ENCODE data around the gene NUCKS1.
"Not testable (repeated sequence)": the region's sequence is repeated elsewhere in the genome, so short reads cannot be mapped to it uniquely, and the experiment has no call there.

Gene NUCKS1

DNA sequence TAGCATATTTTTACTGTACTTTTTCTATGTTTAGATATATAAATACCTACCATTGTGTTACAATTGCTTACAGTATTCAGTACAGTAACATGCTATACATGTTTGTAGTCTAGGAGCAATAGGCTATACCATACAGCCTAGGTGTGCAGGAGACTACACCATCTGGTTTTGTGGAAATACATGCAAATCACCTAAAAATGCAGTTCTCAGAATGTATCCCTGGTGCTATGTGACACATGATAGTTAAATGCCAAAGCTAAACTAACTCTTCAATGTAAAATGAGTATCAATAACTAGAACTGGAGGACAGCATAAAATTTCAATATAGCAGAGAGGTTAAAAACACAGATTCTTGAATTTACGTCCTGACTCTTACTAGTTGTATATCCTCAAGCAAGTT is 14.8 kb downstream of the NUCKS1 start:
- TF ChIP-seq POLR2A (IDR thresholded peaks at IDR 0.05; ENCODE audit: extremely low read depth, insufficient read length) (no peak), MYC (IDR thresholded peaks at IDR 0.05; ENCODE audit: low read depth, low read length) (no peak)
- TF ChIP-seq, protein P1, sequence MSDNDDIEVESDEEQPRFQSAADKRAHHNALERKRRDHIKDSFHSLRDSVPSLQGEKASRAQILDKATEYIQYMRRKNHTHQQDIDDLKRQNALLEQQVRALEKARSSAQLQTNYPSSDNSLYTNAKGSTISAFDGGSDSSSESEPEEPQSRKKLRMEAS (IDR thresholded peaks at IDR 0.05; ENCODE audit: low read depth, low read length), result no peak
- TF ChIP-seq, protein P2, sequence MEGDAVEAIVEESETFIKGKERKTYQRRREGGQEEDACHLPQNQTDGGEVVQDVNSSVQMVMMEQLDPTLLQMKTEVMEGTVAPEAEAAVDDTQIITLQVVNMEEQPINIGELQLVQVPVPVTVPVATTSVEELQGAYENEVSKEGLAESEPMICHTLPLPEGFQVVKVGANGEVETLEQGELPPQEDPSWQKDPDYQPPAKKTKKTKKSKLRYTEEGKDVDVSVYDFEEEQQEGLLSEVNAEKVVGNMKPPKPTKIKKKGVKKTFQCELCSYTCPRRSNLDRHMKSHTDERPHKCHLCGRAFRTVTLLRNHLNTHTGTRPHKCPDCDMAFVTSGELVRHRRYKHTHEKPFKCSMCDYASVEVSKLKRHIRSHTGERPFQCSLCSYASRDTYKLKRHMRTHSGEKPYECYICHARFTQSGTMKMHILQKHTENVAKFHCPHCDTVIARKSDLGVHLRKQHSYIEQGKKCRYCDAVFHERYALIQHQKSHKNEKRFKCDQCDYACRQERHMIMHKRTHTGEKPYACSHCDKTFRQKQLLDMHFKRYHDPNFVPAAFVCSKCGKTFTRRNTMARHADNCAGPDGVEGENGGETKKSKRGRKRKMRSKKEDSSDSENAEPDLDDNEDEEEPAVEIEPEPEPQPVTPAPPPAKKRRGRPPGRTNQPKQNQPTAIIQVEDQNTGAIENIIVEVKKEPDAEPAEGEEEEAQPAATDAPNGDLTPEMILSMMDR (IDR thresholded peaks at IDR 0.05; ENCODE audit: low read depth, low read length), result no peak
- no peak for DNase-seq (ENCODE audit: low read depth)

GRCh38 chr1:205733438-205734175 is 16.4 kb downstream of the NUCKS1 start:
- TF ChIP-seq POLR2A (IDR thresholded peaks at IDR 0.05; ENCODE audit: extremely low read depth, insufficient read length) (no peak), MYC (IDR thresholded peaks at IDR 0.05; ENCODE audit: low read depth, low read length) (no peak)
- TF ChIP-seq, protein P2 (IDR thresholded peaks at IDR 0.05; ENCODE audit: low read depth, low read length), result no peak
- TF ChIP-seq, protein P1 (IDR thresholded peaks at IDR 0.05; ENCODE audit: low read depth, low read length), result no peak
- no peak for DNase-seq (ENCODE audit: low read depth)
- no peak overlapping the region for H3K4me3 ChIP-seq (ENCODE audit: low read depth, low read length)

More for the DNA sequence above, 14.8 kb downstream of the NUCKS1 start:
- H3K4me3 ChIP-seq (ENCODE audit: low read depth, low read length), result no peak overlapping the region

- DNase-seq (ENCODE audit: low read depth), result no peak
- TF ChIP-seq MYC (IDR thresholded peaks at IDR 0.05; ENCODE audit: low read depth, low read length) (no peak), POLR2A (IDR thresholded peaks at IDR 0.05; ENCODE audit: extremely low read depth, insufficient read length) (no peak)
- TF ChIP-seq, protein P1 (IDR thresholded peaks at IDR 0.05; ENCODE audit: low read depth, low read length), result no peak
- TF ChIP-seq, protein P2 (IDR thresholded peaks at IDR 0.05; ENCODE audit: low read depth, low read length), result no peak
These were observed 19.9 kb downstream of the NUCKS1 start for GRCh38 chr1:205729945-205730610.

DNA sequence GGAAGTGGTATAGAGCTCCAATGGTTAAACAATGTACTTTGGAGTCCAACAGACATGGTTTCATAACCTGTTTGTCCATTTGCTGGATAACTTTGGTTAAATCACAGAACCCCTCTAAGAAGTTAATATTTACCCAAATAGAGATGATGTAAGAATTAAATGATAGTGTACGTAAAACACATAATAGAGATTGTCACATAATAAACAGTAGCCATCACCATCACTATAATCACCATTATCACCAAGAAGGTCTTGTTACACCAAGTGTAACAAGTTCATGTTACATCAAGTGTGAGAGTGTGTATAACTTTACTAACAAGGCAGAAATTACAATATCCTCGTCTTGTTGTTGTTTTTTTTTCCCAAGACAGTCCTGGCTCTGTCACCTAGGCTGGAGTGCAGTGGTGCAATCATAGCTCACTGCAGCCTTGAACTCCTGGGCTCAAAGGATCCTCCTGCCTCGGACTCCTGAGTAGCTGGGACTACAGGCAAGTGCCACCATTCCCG is 23.3 kb downstream of the NUCKS1 start:
- TF ChIP-seq, protein P2 (IDR thresholded peaks at IDR 0.05; ENCODE audit: low read depth, low read length), result no peak
- TF ChIP-seq POLR2A (IDR thresholded peaks at IDR 0.05; ENCODE audit: extremely low read depth, insufficient read length) (no peak), MYC (IDR thresholded peaks at IDR 0.05; ENCODE audit: low read depth, low read length) (no peak)
- TF ChIP-seq, protein P1 (IDR thresholded peaks at IDR 0.05; ENCODE audit: low read depth, low read length), result no peak
- DNase-seq (ENCODE audit: low read depth), result no peak
- no peak overlapping the region for H3K4me3 ChIP-seq (ENCODE audit: low read depth, low read length)

More at GRCh38 chr1:205729945-205730610, 19.9 kb downstream of the NUCKS1 start:
- no peak overlapping the region for H3K4me3 ChIP-seq (ENCODE audit: low read depth, low read length)

DNA sequence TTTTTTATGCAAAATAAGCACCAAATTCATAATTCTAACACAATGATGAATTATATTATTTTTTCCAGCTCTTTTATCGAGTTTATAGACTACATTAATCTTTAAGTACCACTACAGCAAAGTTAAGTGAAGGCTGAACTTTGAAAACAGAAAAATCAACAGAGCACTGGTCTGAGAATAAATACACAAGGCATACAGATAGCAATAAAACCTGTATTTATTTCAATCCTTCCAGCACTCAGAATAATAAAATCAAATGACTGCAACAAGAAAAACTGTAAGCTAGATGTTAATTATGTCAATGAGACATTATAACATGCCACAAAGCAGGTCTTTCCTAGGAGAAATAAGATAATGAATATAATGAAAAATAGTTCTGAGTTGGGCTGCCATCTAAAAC is 24.5 kb downstream of the NUCKS1 start:
- TF ChIP-seq POLR2A (IDR thresholded peaks at IDR 0.05; ENCODE audit: extremely low read depth, insufficient read length) (no peak), MYC (IDR thresholded peaks at IDR 0.05; ENCODE audit: low read depth, low read length) (no peak)
- TF ChIP-seq, protein P1 (IDR thresholded peaks at IDR 0.05; ENCODE audit: low read depth, low read length), result no peak
- TF ChIP-seq, protein P2 (IDR thresholded peaks at IDR 0.05; ENCODE audit: low read depth, low read length), result no peak
- H3K4me3 ChIP-seq (ENCODE audit: low read depth, low read length), result no peak overlapping the region
- DNase-seq (ENCODE audit: low read depth), result no peak

DNA sequence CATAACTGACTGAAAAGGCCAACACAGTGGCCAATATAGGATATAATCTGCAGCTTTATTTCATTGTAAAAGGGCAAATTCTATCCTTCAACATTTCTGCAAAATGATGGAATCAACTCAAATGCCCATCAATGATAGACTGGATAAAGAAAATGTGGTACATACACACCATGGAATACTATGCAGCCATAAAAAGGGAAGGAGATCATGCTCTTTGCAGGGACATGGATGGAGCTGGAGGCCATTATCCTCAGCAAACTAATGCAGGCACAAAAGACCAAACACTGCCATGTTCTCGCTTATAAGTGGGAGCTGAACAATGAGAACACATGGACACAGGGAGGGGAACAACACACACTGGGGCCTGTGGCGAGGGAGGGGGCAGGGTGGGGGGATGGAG is 29.2 kb downstream of the NUCKS1 start:
- not testable (repeated sequence) for H3K4me3 ChIP-seq (ENCODE audit: low read depth, low read length); DNase-seq (ENCODE audit: low read depth)

Data from NB4 (cell line).